Measurements from ENCODE around the gene KRT39.

Gene KRT39

GRCh38 chr17:40937384-40937819 is 29.3 kb downstream of the KRT39 start, which contains the start of gene KRT23:
TSS of gene KRT23 (minus strand) at chr17:40937646. CDS start at chr17:40936603, 1,043 bp downstream.
- no peak for TF ChIP-seq CTCF (IDR thresholded peaks at IDR 0.05; ENCODE audit: low read length, missing control alignments)
- no peak for DNase-seq (ENCODE audit: low read depth)
- H3K4me3 ChIP-seq (replicated peaks; ENCODE audit: low read depth, low read length), result no peak within 1 kb of the TSS

GRCh38 chr17:40936976-40937375 is 29.8 kb downstream of the KRT39 start:
- no peak overlapping the region for H3K4me3 ChIP-seq (replicated peaks; ENCODE audit: low read depth, low read length)
- TF ChIP-seq CTCF (IDR thresholded peaks at IDR 0.05; ENCODE audit: low read length, missing control alignments), result no peak
- DNase-seq (ENCODE audit: low read depth), result no peak

GRCh38 chr17:40936437-40936971 is 30.2 kb downstream of the KRT39 start:
- no peak for TF ChIP-seq CTCF (IDR thresholded peaks at IDR 0.05; ENCODE audit: low read length, missing control alignments)
- DNase-seq (ENCODE audit: low read depth), result no peak
- H3K4me3 ChIP-seq (replicated peaks; ENCODE audit: low read depth, low read length), result no peak overlapping the region

- DNase-seq (ENCODE audit: low read depth), result no peak
- no peak for TF ChIP-seq CTCF (IDR thresholded peaks at IDR 0.05; ENCODE audit: low read length, missing control alignments)
- H3K4me3 ChIP-seq (replicated peaks; ENCODE audit: low read depth, low read length), result no peak overlapping the region
Observed at GRCh38 chr17:40935624-40936023, 31.1 kb downstream of the KRT39 start.

- no peak overlapping the region for H3K4me3 ChIP-seq (replicated peaks; ENCODE audit: low read depth, low read length)
- DNase-seq (ENCODE audit: low read depth), result no peak
- no peak for TF ChIP-seq CTCF (IDR thresholded peaks at IDR 0.05; ENCODE audit: low read length, missing control alignments)
Observed at GRCh38 chr17:40932608-40933007, 34.1 kb downstream of the KRT39 start.

- no peak overlapping the region for H3K4me3 ChIP-seq (replicated peaks; ENCODE audit: low read depth, low read length)
- no peak for TF ChIP-seq CTCF (IDR thresholded peaks at IDR 0.05; ENCODE audit: low read length, missing control alignments)
- DNase-seq (ENCODE audit: low read depth), result no peak
Observed at GRCh38 chr17:40931311-40931710, 35.4 kb downstream of the KRT39 start.

GRCh38 chr17:40926341-40926740 is 40.4 kb downstream of the KRT39 start:
- H3K4me3 ChIP-seq (replicated peaks; ENCODE audit: low read depth, low read length), result no peak overlapping the region
- TF ChIP-seq CTCF (IDR thresholded peaks at IDR 0.05; ENCODE audit: low read length, missing control alignments), result no peak
- DNase-seq (ENCODE audit: low read depth), result no peak
